HEK293 (cell line): ENCODE results near the gene C17orf58.

ENCODE experiments used
- ATF2 ChIP-seq: fragments of 450-650 bp; formaldehyde crosslinking; IDR thresholded peaks from 2 replicates; pipeline ENCODE4 v1.5.1; 2016; ENCODE audit warnings: missing biosample characterization, missing genetic modification characterization, low read depth
- HOXC10 ChIP-seq: sonication (generic); formaldehyde crosslinking; IDR thresholded peaks from 2 replicates; pipeline ENCODE4 v1.8.1; 2023; ENCODE audit warnings: mild to moderate bottlenecking, missing genetic modification reagents
- HOXD13 ChIP-seq: sonication (generic); formaldehyde crosslinking; IDR thresholded peaks from 2 replicates; pipeline ENCODE4 v1.8.0; 2022; ENCODE audit warnings: missing genetic modification reagents, borderline replicate concordance
- IKZF3 ChIP-seq: fragments of 450-650 bp; IDR thresholded peaks from 2 replicates; pipeline ENCODE4 v1.5.0; 2018; ENCODE audit warnings: missing biosample characterization, mild to moderate bottlenecking, missing genetic modification characterization, moderate library complexity
- KLF8 ChIP-seq: fragments of 450-650 bp; formaldehyde crosslinking; IDR thresholded peaks from 2 replicates; pipeline ENCODE4 v1.5.1; 2016; ENCODE audit warnings: missing biosample characterization, missing genetic modification characterization
- MZF1 ChIP-seq: fragments of 450-650 bp; formaldehyde crosslinking; IDR thresholded peaks from 2 replicates; pipeline ENCODE4 v1.5.1; 2017; ENCODE audit warnings: missing biosample characterization, missing genetic modification characterization, borderline replicate concordance
- PRDM4 ChIP-seq: fragments of 450-650 bp; formaldehyde crosslinking; IDR thresholded peaks from 2 replicates; pipeline ENCODE4 v1.5.1; 2017; ENCODE audit warnings: missing biosample characterization, missing genetic modification characterization
- ZBTB11 ChIP-seq: fragments of 450-650 bp; formaldehyde crosslinking; conservative IDR thresholded peaks from 2 replicates; pipeline ENCODE4 v1.5.1; 2016; ENCODE audit warnings: low read depth, missing biosample characterization, missing genetic modification characterization
- ZBTB8A ChIP-seq: fragments of 450-650 bp; formaldehyde crosslinking; IDR thresholded peaks from 2 replicates; pipeline ENCODE4 v1.5.1; 2016; ENCODE audit warnings: missing biosample characterization, missing genetic modification characterization
- ZIC2 ChIP-seq: fragments of 450-650 bp; formaldehyde crosslinking; IDR thresholded peaks from 2 replicates; pipeline ENCODE4 v1.5.1; 2016; ENCODE audit warnings: missing biosample characterization, missing genetic modification characterization
- ZNF114 ChIP-seq: fragments of 450-650 bp; formaldehyde crosslinking; IDR thresholded peaks from 2 replicates; pipeline ENCODE4 v1.5.0; 2017; ENCODE audit warnings: missing biosample characterization, missing genetic modification characterization
- ZNF121 ChIP-seq: fragments of 450-650 bp; formaldehyde crosslinking; IDR thresholded peaks from 2 replicates; pipeline ENCODE4 v1.5.1; 2016; ENCODE audit warnings: missing biosample characterization, missing genetic modification characterization
- ZNF24 ChIP-seq: fragments of 450-650 bp; formaldehyde crosslinking; IDR thresholded peaks from 2 replicates; pipeline ENCODE4 v1.5.1; 2016; ENCODE audit warnings: missing biosample characterization, missing genetic modification characterization
- ZNF248 ChIP-seq: fragments of 450-650 bp; formaldehyde crosslinking; IDR thresholded peaks from 2 replicates; pipeline ENCODE4 v1.5.1; 2017; ENCODE audit warnings: missing biosample characterization, missing genetic modification characterization
- ZNF26 ChIP-seq: fragments of 450-650 bp; formaldehyde crosslinking; IDR thresholded peaks from 2 replicates; pipeline ENCODE4 v1.5.1; 2016; ENCODE audit warnings: missing biosample characterization, missing genetic modification characterization
- ZNF266 ChIP-seq: fragments of 450-650 bp; formaldehyde crosslinking; IDR thresholded peaks from 2 replicates; pipeline ENCODE4 v1.5.1; 2016; ENCODE audit warnings: missing biosample characterization, missing genetic modification characterization, low read depth
- ZNF280C ChIP-seq: fragments of 450-650 bp; formaldehyde crosslinking; IDR thresholded peaks from 2 replicates; pipeline ENCODE4 v1.5.1; 2016; ENCODE audit warnings: missing biosample characterization, missing genetic modification characterization
- ZNF311 ChIP-seq: fragments of 450-650 bp; formaldehyde crosslinking; IDR thresholded peaks from 2 replicates; pipeline ENCODE4 v1.5.1; 2017; ENCODE audit warnings: missing biosample characterization, missing genetic modification characterization, borderline replicate concordance
- ZNF362 ChIP-seq: fragments of 450-650 bp; formaldehyde crosslinking; IDR thresholded peaks from 2 replicates; pipeline ENCODE4 v1.5.1; 2016; ENCODE audit warnings: missing biosample characterization, missing genetic modification characterization
- ZNF48 ChIP-seq: fragments of 450-650 bp; formaldehyde crosslinking; IDR thresholded peaks from 2 replicates; pipeline ENCODE4 v1.5.1; 2016; ENCODE audit warnings: missing biosample characterization, missing genetic modification characterization
- ZNF514 ChIP-seq: fragments of 450-650 bp; formaldehyde crosslinking; IDR thresholded peaks from 2 replicates; pipeline ENCODE4 v1.5.1; 2016; ENCODE audit warnings: missing biosample characterization, missing genetic modification characterization
- ZNF558 ChIP-seq: fragments of 450-650 bp; formaldehyde crosslinking; IDR thresholded peaks from 2 replicates; pipeline ENCODE4 v1.5.1; 2016; ENCODE audit warnings: missing biosample characterization, missing genetic modification characterization
- ZNF561 ChIP-seq: fragments of 450-650 bp; IDR thresholded peaks from 2 replicates; pipeline ENCODE4 v1.5.1; 2018; ENCODE audit warnings: missing biosample characterization, missing genetic modification characterization, borderline replicate concordance
- ZNF626 ChIP-seq: fragments of 450-650 bp; sonication (Bioruptor Pico); formaldehyde crosslinking; IDR thresholded peaks from 2 replicates; pipeline ENCODE4 v1.5.1; 2018; ENCODE audit warnings: missing biosample characterization, missing genetic modification characterization, inconsistent platforms
- ZNF692 ChIP-seq: fragments of 450-650 bp; formaldehyde crosslinking; IDR thresholded peaks from 2 replicates; pipeline ENCODE4 v1.5.1; 2016; ENCODE audit warnings: missing biosample characterization, missing genetic modification characterization
- ZNF747 ChIP-seq: fragments of 450-650 bp; formaldehyde crosslinking; IDR thresholded peaks from 2 replicates; pipeline ENCODE4 v1.5.1; 2016; ENCODE audit warnings: missing biosample characterization, missing genetic modification characterization
- ZNF791 ChIP-seq: fragments of 450-650 bp; formaldehyde crosslinking; IDR thresholded peaks from 2 replicates; pipeline ENCODE4 v1.5.1; 2016; ENCODE audit warnings: missing biosample characterization, missing genetic modification characterization
- ZNF792 ChIP-seq: fragments of 450-650 bp; formaldehyde crosslinking; IDR thresholded peaks from 2 replicates; pipeline ENCODE4 v1.5.1; 2016; ENCODE audit warnings: missing biosample characterization, missing genetic modification characterization

The C17orf58 gene

GRCh38 chr17:67993998-67994361 lies 2.3 kb downstream of the C17orf58 start (continued):
- peak; percentile 77 for TF ChIP-seq ZBTB8A (tag by site-specific recombination)
- no peak for TF ChIP-seq ZNF311 (tag by site-specific recombination)
- no peak for TF ChIP-seq ZNF362
- no peak; the same call in 1 of the 2 replicates for TF ChIP-seq ZNF121 (tag by site-specific recombination)
- TF ChIP-seq ZNF280C (tag by site-specific recombination): no peak
- TF ChIP-seq ZNF48 (tag by site-specific recombination): no peak
- no peak for TF ChIP-seq ZNF114 (tag by site-specific recombination)
- 0 out of 2 replicates have a peak, but pooled peaks have one; percentile 18 for TF ChIP-seq HOXD13 (CRISPR knock-in tag)
- TF ChIP-seq ZNF514: no peak
- no peak for TF ChIP-seq ZNF24
- peak; percentile 82; the same call in 1 of the 2 replicates for TF ChIP-seq ZNF792 (tag by site-specific recombination)
- TF ChIP-seq ZNF626 (tag by site-specific recombination): no peak
- TF ChIP-seq ZNF692 (tag by site-specific recombination): no peak; the same call in 1 of the 2 replicates
- peak; percentile 83 for TF ChIP-seq ZBTB11 (tag by site-specific recombination)
- TF ChIP-seq ZNF26 (tag by site-specific recombination): no peak
- TF ChIP-seq HOXC10: no peak
- TF ChIP-seq KLF8 (tag by site-specific recombination): peak; percentile 91
- TF ChIP-seq ZNF561: no peak; the same call in 1 of the 2 replicates
- TF ChIP-seq ZNF747 (tag by site-specific recombination): no peak
- TF ChIP-seq IKZF3 (tag by site-specific recombination): no peak
- TF ChIP-seq ZNF791 (tag by site-specific recombination): no peak
- TF ChIP-seq PRDM4 (tag by site-specific recombination): peak; percentile 38
- no peak for TF ChIP-seq ZNF266 (tag by site-specific recombination)
- TF ChIP-seq ZNF558 (tag by site-specific recombination): no peak
- TF ChIP-seq MZF1 (tag by site-specific recombination): peak; percentile 94
- TF ChIP-seq ZIC2: peak; percentile 79
- no peak for TF ChIP-seq ATF2 (tag by site-specific recombination)
- no peak for TF ChIP-seq ZNF248 (tag by site-specific recombination)
